Psoas muscle (tissue), 8 donors: ENCODE data around the gene FZD1. TPM values are rescaled to one million over a fixed set of nuclear protein-coding genes. Genes with fewer than 3 reads are reported as not detected.

Source experiments
- ATAC-seq, 4 donors: fragments of 200-7000 bp; cut with Tn5 transposase; one replicate each; pipeline ENCODE4 v1.9.1; 2020; ENCODE audit warnings: moderate library complexity in 3 of 4, mild to moderate bottlenecking in 2 of 4
- DNase-seq, 2 donors: peaks; one replicate each; pipeline ENCODE4 v3.0.0-alpha.2; 2020
- H3K27ac ChIP-seq: fragments of 200-600 bp; one replicate; pipeline ENCODE4 v1.8.0; 2022
- H3K27me3 ChIP-seq, 3 donors: fragments of 200-600 bp in 1 of 3; one replicate each; pipeline versions ENCODE4 v1.6.1 to v1.8.0; 2013 to 2022; ENCODE audit warnings: low read length in 2 of 3, mild to moderate bottlenecking in 2 of 3, moderate library complexity in 1 of 3; ENCODE audit not compliant: insufficient read depth in 3 of 3
- H3K36me3 ChIP-seq, 2 donors: fragments of 200-600 bp in 1 of 2; one replicate each; pipeline versions ENCODE4 v1.6.1 to v1.8.0; 2013 to 2022; ENCODE audit warnings: low read depth in 1 of 2, mild to moderate bottlenecking in 1 of 2, moderate library complexity in 1 of 2; ENCODE audit not compliant: insufficient read depth in 1 of 2
- H3K4me1 ChIP-seq: fragments of 200-600 bp; one replicate; pipeline ENCODE4 v1.8.0; 2022
- H3K4me3 ChIP-seq: fragments of 200-600 bp; one replicate; pipeline ENCODE4 v1.8.0; 2022; ENCODE audit warnings: mild to moderate bottlenecking
- H3K9me3 ChIP-seq: fragments of 200-600 bp; one replicate; pipeline ENCODE4 v1.8.0; 2022
- CTCF ChIP-seq: fragments of 200-600 bp; IDR thresholded peaks from one replicate; pipeline ENCODE4 v1.8.0; 2022; ENCODE audit warnings: antibody characterized with exemption
- WGBS, 3 donors: extraction: QIAGEN DNeasy Blood & Tissue Kit; methylation state at CpG; one replicate each; pipeline versions ENCODE4 v1.1.6 to v1.1.7; 2013; 5-methylcytosine and 5-hydroxymethylcytosine counted together
- intact Hi-C, 2 donors: fragments of 100-400 bp; cut with DNase I; formaldehyde crosslinking; loops; one replicate each; pipeline versions ENCODE4 v1.11.0 to v1.14.2; 2022
- polyA plus RNA-seq, 3 donors: library from polyadenylated mRNA; stranded (reverse); fragments of 200-250 nt; gene quantifications; one replicate each; pipeline ENCODE4 v1.2.3, GENCODE V29; 2013
- total RNA-seq, 4 donors: library from RNA; stranded (reverse); fragmentation: NEBNext Ultra II Directional in 2 of 4; extraction: Animal tissue kit (Norgen Biotek cat#: 25700) in 2 of 4; gene quantifications; one replicate each; pipeline versions ENCODE4 v1.2.1 to v1.2.4, GENCODE V29; 2021 to 2023
- donor health status: healthy with polysubstance abuse.
- donor health status: DM: no; HTN: no; CAD: no; lungs with moderate emphysema.
- donor health status: Bipolar disorder and iron deficiency.
- donor health status: healthy.
- donor health status: DM: yes; HTN: yes; CAD: no.
- donor health status: DM: no; HTN: no; CAD: no.
- donor health status: DM: no; HTN: no; CAD: no.
- donor health status: DM: yes; HTN: yes; CAD: no.

Gene FZD1
- total and polyA plus RNA-seq, 7 donors, result 0.90 to 2.5 (median 1.9) TPM

GRCh38 chr7:91291902-91292301 lies 27.7 kb downstream of the FZD1 start:
- no peak for DNase-seq
- Histone ChIP-seq H3K4me3 (no peak overlapping the region), H3K9me3 (no peaks in the 10 kb centered on the region), H3K4me1 (peaks cover 7% of the 10 kb centered on the region), H3K27ac (no peak overlapping the region), H3K36me3 (no peaks in the 10 kb centered on the region), H3K27me3 (no peaks in the 10 kb centered on the region)
- TF ChIP-seq CTCF, result no peak
- intact Hi-C loops, result no loop called here
- WGBS, 3 donors, result 95 to 98% (median 96%) methylated on average over 1 of the region's 1 CpG
- no peak for ATAC-seq

- no peak overlapping the region for H3K4me3 ChIP-seq
- DNase-seq, result no peak
- peaks cover 6% of the 10 kb centered on the region for H3K4me1 ChIP-seq
- ATAC-seq, result no peak
- no peaks in the 10 kb centered on the region for H3K36me3 ChIP-seq
- no peak for TF ChIP-seq CTCF
- intact Hi-C loops, result no loop called here
- H3K27ac ChIP-seq, result no peak overlapping the region
- no peaks in the 10 kb centered on the region for H3K9me3 ChIP-seq
- H3K27me3 ChIP-seq, result no peaks in the 10 kb centered on the region
- 88 to 96% (median 92%) methylated on average over 1 of the region's 1 CpG for WGBS, 3 donors
Measured at GRCh38 chr7:91292506-91292905, 28.3 kb downstream of the FZD1 start.

- intact Hi-C loops, result no loop called here
- H3K9me3 ChIP-seq, result no peaks in the 10 kb centered on the region
- no peak overlapping the region for H3K4me3 ChIP-seq
- no peaks in the 10 kb centered on the region for H3K36me3 ChIP-seq
- WGBS, 3 donors, result 92 to 96% (median 95%) methylated on average over 2 of the region's 2 CpGs
- H3K27ac ChIP-seq, result no peak overlapping the region
- no peak for DNase-seq
- TF ChIP-seq CTCF, result no peak
- ATAC-seq, result no peak
- no peaks in the 10 kb centered on the region for H3K27me3 ChIP-seq
- H3K4me1 ChIP-seq, result peaks cover under 1% of the 10 kb centered on the region
Measured at GRCh38 chr7:91293136-91293535, 28.9 kb downstream of the FZD1 start.

GRCh38 chr7:91293840-91294239 lies 29.6 kb downstream of the FZD1 start:
- H3K9me3 ChIP-seq, result no peaks in the 10 kb centered on the region
- no peaks in the 10 kb centered on the region for H3K4me1 ChIP-seq
- intact Hi-C loops, result no loop called here
- H3K27ac ChIP-seq, result no peak overlapping the region
- 92 to 96% (median 93%) methylated on average over 1 of the region's 1 CpG for WGBS, 3 donors
- no peak overlapping the region for H3K4me3 ChIP-seq
- ATAC-seq (no peak), DNase-seq (no peak)
- H3K36me3 ChIP-seq, result no peaks in the 10 kb centered on the region
- no peak for TF ChIP-seq CTCF
- no peaks in the 10 kb centered on the region for H3K27me3 ChIP-seq

- H3K4me3 ChIP-seq, result no peak overlapping the region
- ATAC-seq (no peak), DNase-seq (no peak)
- intact Hi-C loops, result no loop called here
- H3K36me3 ChIP-seq, result no peaks in the 10 kb centered on the region
- no peak overlapping the region for H3K27ac ChIP-seq
- WGBS, 3 donors, result 58 to 62% (median 60%) methylated on average over 6 of the region's 6 CpGs
- no peaks in the 10 kb centered on the region for H3K4me1 ChIP-seq
- TF ChIP-seq CTCF, result no peak
- no peaks in the 10 kb centered on the region for H3K27me3 ChIP-seq
- no peaks in the 10 kb centered on the region for H3K9me3 ChIP-seq
Measured at GRCh38 chr7:91294639-91295220, 30.5 kb downstream of the FZD1 start.
